WTC11 (cell line): Measurements from ENCODE around the gene MYO16. TPM values are rescaled to one million over a fixed set of nuclear protein-coding genes. Genes with fewer than 3 reads are reported as not detected.

Experiments used
- ATAC-seq: fragments of 200-7000 bp; cut with Tn5 transposase; 2 replicates; pipeline ENCODE4 v1.10.0; 2021; ENCODE audit warnings: mild to moderate bottlenecking, moderate library complexity
- CTCF ChIA-PET: fragments of 300-600 bp; sonication (Branson Sonifier 250); formaldehyde crosslinking; loops from one replicate; lab custom pipeline; 2021; ENCODE audit warnings: antibody characterized with exemption; lab: Charles Lee
- POLR2A ChIA-PET: fragments of 350-600 bp; sonication (Branson Sonifier 250); formaldehyde crosslinking; loops from one replicate; lab custom pipeline; 2021; ENCODE audit warnings: antibody characterized with exemption; lab: Charles Lee
- DNase-seq: peaks from one replicate; pipeline ENCODE4 v3.0.0; 2021; ENCODE audit warnings: low spot score
- H3K27ac Mint-ChIP-seq: 2 replicates; pipeline ENCODE4 v1.8.0; 2021; ENCODE audit warnings: mixed read lengths
- H3K27me3 Mint-ChIP-seq: 2 replicates; pipeline ENCODE4 v1.8.0; 2021; ENCODE audit warnings: low read depth, mild to moderate bottlenecking, moderate library complexity, mixed read lengths
- H3K36me3 Mint-ChIP-seq: 2 replicates; pipeline ENCODE4 v1.8.0; 2021; ENCODE audit warnings: mixed read lengths
- H3K4me1 Mint-ChIP-seq: 2 replicates; pipeline ENCODE4 v1.8.0; 2022; ENCODE audit warnings: mixed read lengths
- H3K4me3 Mint-ChIP-seq: 2 replicates; pipeline ENCODE4 v1.8.0; 2021; ENCODE audit warnings: mild to moderate bottlenecking, moderate library complexity, mixed read lengths
- H3K9me3 Mint-ChIP-seq: 2 replicates; pipeline ENCODE4 v1.8.0; 2021; ENCODE audit warnings: mixed read lengths
- MYBL2 ChIP-seq: sonication (generic); formaldehyde crosslinking; IDR thresholded peaks from 2 replicates; pipeline ENCODE4 v1.8.1; 2023; ENCODE audit warnings: mild to moderate bottlenecking, moderate library complexity, missing genetic modification reagents
- NFYB ChIP-seq: sonication (generic); formaldehyde crosslinking; conservative IDR thresholded peaks from 2 replicates; pipeline ENCODE4 v1.8.0; 2022; ENCODE audit warnings: low read depth, missing genetic modification reagents
- NR2C2 ChIP-seq: sonication (generic); formaldehyde crosslinking; IDR thresholded peaks from 2 replicates; pipeline ENCODE4 v1.8.0; 2022; ENCODE audit warnings: mild to moderate bottlenecking, missing genetic modification reagents
- NR3C1 ChIP-seq: sonication (generic); formaldehyde crosslinking; conservative IDR thresholded peaks from 2 replicates; pipeline ENCODE4 v1.8.1; 2023; ENCODE audit warnings: low read depth, mild to moderate bottlenecking, missing genetic modification reagents
- RORB ChIP-seq: fragments of 250-450 bp; sonication (Bioruptor Pico); IDR thresholded peaks from 2 replicates; pipeline ENCODE4 v1.9.0; 2021; ENCODE audit warnings: mild to moderate bottlenecking
- ZNF219 ChIP-seq: sonication (generic); formaldehyde crosslinking; IDR thresholded peaks from 2 replicates; pipeline ENCODE4 v1.8.0; 2023; ENCODE audit warnings: missing genetic modification reagents, mild to moderate bottlenecking, borderline replicate concordance
- total RNA-seq: library from RNA; stranded (reverse); gene quantifications from 3 replicates; pipeline ENCODE4 v1.2.3, GENCODE V29; 2021
- TF ChIP-seq, protein P1 (sequence below): fragments of 200-600 bp; IDR thresholded peaks from 2 replicates; pipeline ENCODE4 v1.8.0; 2022; ENCODE audit warnings: antibody characterized with exemption
- TF ChIP-seq, protein P2 (sequence below): sonication (generic); formaldehyde crosslinking; IDR thresholded peaks from 2 replicates; pipeline ENCODE4 v1.8.1; 2022; ENCODE audit warnings: low read depth, missing genetic modification reagents, borderline replicate concordance
- TF ChIP-seq, protein P3 (sequence below): sonication (generic); formaldehyde crosslinking; IDR thresholded peaks from 2 replicates; pipeline ENCODE4 v1.8.0; 2023; ENCODE audit warnings: mild to moderate bottlenecking, missing genetic modification reagents
- TF ChIP-seq, protein P4 (sequence below): sonication (generic); formaldehyde crosslinking; IDR thresholded peaks from 2 replicates; pipeline ENCODE4 v1.8.0; 2023; ENCODE audit warnings: missing genetic modification reagents, mild to moderate bottlenecking, borderline replicate concordance
- TF ChIP-seq, protein P5 (sequence below): sonication (generic); formaldehyde crosslinking; IDR thresholded peaks from 2 replicates; pipeline ENCODE4 v1.8.0; 2022; ENCODE audit warnings: mild to moderate bottlenecking, missing genetic modification reagents
- TF ChIP-seq, protein P6 (sequence below): sonication (generic); formaldehyde crosslinking; IDR thresholded peaks from 2 replicates; pipeline ENCODE4 v1.8.1; 2022; ENCODE audit warnings: missing genetic modification reagents, borderline replicate concordance
- TF ChIP-seq, protein P7 (sequence below): sonication (generic); formaldehyde crosslinking; IDR thresholded peaks from 2 replicates; pipeline ENCODE4 v1.8.1; 2022; ENCODE audit warnings: mild to moderate bottlenecking, moderate library complexity, missing genetic modification reagents
- TF ChIP-seq, protein P8 (sequence below): sonication (generic); formaldehyde crosslinking; IDR thresholded peaks from 2 replicates; pipeline ENCODE4 v1.8.1; 2023; ENCODE audit warnings: mild to moderate bottlenecking, missing genetic modification reagents, borderline replicate concordance

Gene MYO16
- total RNA-seq, 1 experiment from 2014 or later: 0.09 TPM

DNA sequence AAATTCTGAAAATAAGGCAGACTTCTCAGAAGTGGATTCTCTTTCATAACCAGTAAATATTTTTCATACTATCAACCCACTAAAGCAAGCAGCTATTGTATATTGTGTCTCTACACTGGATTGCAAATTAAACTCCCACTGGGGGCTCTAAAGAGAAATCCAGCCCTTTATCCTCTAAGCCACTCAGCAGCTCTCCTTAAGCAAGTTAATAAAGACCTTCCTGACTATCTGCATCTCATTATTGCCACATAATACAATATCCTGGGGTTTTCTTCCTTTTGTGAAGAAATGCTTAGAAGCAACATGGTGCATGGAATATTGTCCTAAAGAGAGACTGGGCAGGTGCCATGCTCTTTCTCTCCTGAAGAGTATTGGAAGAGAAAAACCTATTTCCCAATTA lies 521.3 kb downstream of the MYO16 start:
- peaks cover 28% of the 10 kb centered on the region for H3K4me1 Mint-ChIP-seq
- ChIA-PET CTCF (no interaction called here), POLR2A (no interaction called here)
- H3K36me3 Mint-ChIP-seq: no peaks in the 10 kb centered on the region
- ATAC-seq (no peak), DNase-seq (no peak)
- no peaks in the 10 kb centered on the region for H3K9me3 Mint-ChIP-seq
- no peaks in the 10 kb centered on the region for H3K27me3 Mint-ChIP-seq
- TF ChIP-seq NFYB (CRISPR knock-in tag) (no peak), ZNF219 (CRISPR knock-in tag) (no peak), MYBL2 (CRISPR knock-in tag) (no peak)
- TF ChIP-seq, protein P1, sequence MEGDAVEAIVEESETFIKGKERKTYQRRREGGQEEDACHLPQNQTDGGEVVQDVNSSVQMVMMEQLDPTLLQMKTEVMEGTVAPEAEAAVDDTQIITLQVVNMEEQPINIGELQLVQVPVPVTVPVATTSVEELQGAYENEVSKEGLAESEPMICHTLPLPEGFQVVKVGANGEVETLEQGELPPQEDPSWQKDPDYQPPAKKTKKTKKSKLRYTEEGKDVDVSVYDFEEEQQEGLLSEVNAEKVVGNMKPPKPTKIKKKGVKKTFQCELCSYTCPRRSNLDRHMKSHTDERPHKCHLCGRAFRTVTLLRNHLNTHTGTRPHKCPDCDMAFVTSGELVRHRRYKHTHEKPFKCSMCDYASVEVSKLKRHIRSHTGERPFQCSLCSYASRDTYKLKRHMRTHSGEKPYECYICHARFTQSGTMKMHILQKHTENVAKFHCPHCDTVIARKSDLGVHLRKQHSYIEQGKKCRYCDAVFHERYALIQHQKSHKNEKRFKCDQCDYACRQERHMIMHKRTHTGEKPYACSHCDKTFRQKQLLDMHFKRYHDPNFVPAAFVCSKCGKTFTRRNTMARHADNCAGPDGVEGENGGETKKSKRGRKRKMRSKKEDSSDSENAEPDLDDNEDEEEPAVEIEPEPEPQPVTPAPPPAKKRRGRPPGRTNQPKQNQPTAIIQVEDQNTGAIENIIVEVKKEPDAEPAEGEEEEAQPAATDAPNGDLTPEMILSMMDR: no peak
- TF ChIP-seq, protein P2, sequence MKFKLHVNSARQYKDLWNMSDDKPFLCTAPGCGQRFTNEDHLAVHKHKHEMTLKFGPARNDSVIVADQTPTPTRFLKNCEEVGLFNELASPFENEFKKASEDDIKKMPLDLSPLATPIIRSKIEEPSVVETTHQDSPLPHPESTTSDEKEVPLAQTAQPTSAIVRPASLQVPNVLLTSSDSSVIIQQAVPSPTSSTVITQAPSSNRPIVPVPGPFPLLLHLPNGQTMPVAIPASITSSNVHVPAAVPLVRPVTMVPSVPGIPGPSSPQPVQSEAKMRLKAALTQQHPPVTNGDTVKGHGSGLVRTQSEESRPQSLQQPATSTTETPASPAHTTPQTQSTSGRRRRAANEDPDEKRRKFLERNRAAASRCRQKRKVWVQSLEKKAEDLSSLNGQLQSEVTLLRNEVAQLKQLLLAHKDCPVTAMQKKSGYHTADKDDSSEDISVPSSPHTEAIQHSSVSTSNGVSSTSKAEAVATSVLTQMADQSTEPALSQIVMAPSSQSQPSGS (CRISPR knock-in tag): no peak
- TF ChIP-seq, protein P3, sequence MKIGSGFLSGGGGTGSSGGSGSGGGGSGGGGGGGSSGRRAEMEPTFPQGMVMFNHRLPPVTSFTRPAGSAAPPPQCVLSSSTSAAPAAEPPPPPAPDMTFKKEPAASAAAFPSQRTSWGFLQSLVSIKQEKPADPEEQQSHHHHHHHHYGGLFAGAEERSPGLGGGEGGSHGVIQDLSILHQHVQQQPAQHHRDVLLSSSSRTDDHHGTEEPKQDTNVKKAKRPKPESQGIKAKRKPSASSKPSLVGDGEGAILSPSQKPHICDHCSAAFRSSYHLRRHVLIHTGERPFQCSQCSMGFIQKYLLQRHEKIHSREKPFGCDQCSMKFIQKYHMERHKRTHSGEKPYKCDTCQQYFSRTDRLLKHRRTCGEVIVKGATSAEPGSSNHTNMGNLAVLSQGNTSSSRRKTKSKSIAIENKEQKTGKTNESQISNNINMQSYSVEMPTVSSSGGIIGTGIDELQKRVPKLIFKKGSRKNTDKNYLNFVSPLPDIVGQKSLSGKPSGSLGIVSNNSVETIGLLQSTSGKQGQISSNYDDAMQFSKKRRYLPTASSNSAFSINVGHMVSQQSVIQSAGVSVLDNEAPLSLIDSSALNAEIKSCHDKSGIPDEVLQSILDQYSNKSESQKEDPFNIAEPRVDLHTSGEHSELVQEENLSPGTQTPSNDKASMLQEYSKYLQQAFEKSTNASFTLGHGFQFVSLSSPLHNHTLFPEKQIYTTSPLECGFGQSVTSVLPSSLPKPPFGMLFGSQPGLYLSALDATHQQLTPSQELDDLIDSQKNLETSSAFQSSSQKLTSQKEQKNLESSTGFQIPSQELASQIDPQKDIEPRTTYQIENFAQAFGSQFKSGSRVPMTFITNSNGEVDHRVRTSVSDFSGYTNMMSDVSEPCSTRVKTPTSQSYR (CRISPR knock-in tag): no peak
- TF ChIP-seq, protein P4, sequence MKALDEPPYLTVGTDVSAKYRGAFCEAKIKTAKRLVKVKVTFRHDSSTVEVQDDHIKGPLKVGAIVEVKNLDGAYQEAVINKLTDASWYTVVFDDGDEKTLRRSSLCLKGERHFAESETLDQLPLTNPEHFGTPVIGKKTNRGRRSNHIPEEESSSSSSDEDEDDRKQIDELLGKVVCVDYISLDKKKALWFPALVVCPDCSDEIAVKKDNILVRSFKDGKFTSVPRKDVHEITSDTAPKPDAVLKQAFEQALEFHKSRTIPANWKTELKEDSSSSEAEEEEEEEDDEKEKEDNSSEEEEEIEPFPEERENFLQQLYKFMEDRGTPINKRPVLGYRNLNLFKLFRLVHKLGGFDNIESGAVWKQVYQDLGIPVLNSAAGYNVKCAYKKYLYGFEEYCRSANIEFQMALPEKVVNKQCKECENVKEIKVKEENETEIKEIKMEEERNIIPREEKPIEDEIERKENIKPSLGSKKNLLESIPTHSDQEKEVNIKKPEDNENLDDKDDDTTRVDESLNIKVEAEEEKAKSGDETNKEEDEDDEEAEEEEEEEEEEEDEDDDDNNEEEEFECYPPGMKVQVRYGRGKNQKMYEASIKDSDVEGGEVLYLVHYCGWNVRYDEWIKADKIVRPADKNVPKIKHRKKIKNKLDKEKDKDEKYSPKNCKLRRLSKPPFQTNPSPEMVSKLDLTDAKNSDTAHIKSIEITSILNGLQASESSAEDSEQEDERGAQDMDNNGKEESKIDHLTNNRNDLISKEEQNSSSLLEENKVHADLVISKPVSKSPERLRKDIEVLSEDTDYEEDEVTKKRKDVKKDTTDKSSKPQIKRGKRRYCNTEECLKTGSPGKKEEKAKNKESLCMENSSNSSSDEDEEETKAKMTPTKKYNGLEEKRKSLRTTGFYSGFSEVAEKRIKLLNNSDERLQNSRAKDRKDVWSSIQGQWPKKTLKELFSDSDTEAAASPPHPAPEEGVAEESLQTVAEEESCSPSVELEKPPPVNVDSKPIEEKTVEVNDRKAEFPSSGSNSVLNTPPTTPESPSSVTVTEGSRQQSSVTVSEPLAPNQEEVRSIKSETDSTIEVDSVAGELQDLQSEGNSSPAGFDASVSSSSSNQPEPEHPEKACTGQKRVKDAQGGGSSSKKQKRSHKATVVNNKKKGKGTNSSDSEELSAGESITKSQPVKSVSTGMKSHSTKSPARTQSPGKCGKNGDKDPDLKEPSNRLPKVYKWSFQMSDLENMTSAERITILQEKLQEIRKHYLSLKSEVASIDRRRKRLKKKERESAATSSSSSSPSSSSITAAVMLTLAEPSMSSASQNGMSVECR (CRISPR knock-in tag): no peak
- TF ChIP-seq, protein P5, sequence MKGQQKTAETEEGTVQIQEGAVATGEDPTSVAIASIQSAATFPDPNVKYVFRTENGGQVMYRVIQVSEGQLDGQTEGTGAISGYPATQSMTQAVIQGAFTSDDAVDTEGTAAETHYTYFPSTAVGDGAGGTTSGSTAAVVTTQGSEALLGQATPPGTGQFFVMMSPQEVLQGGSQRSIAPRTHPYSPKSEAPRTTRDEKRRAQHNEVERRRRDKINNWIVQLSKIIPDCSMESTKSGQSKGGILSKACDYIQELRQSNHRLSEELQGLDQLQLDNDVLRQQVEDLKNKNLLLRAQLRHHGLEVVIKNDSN: no peak
- TF ChIP-seq, protein P6, sequence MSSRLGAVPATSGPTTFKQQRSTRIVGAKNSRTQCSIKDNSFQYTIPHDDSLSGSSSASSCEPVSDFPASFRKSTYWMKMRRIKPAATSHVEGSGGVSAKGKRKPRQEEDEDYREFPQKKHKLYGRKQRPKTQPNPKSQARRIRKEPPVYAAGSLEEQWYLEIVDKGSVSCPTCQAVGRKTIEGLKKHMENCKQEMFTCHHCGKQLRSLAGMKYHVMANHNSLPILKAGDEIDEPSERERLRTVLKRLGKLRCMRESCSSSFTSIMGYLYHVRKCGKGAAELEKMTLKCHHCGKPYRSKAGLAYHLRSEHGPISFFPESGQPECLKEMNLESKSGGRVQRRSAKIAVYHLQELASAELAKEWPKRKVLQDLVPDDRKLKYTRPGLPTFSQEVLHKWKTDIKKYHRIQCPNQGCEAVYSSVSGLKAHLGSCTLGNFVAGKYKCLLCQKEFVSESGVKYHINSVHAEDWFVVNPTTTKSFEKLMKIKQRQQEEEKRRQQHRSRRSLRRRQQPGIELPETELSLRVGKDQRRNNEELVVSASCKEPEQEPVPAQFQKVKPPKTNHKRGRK (CRISPR knock-in tag): no peak
- TF ChIP-seq, protein P7, sequence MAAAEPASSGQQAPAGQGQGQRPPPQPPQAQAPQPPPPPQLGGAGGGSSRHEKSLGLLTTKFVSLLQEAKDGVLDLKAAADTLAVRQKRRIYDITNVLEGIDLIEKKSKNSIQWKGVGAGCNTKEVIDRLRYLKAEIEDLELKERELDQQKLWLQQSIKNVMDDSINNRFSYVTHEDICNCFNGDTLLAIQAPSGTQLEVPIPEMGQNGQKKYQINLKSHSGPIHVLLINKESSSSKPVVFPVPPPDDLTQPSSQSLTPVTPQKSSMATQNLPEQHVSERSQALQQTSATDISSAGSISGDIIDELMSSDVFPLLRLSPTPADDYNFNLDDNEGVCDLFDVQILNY: no peak
- no peak overlapping the region for H3K27ac Mint-ChIP-seq
- no peak overlapping the region for H3K4me3 Mint-ChIP-seq

DNA sequence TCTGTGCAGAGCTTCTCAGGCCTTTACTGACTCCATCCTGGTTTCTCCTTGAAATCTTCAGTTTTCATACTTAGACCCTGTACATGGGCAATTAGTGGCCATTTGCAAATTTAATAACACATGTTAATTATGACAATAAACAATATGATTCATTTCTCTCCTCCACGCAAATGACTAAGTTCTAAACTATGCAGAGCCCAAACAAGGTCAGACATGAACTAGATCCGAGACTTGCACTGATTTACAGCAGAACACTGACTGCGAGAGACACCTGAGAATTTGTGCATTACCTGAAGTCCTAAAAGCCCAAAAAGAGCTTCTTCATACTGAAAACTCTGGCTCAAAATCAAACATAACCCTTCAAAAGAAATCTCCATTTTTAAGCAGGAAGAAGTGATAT lies 521.8 kb downstream of the MYO16 start:
- ATAC-seq (no peak), DNase-seq (no peak)
- POLR2A ChIA-PET: no interaction called here
- Mint-ChIP-seq H3K4me3 (no peak overlapping the region), H3K27ac (no peak overlapping the region), H3K36me3 (no peaks in the 10 kb centered on the region), H3K27me3 (no peaks in the 10 kb centered on the region), H3K4me1 (peaks cover 30% of the 10 kb centered on the region), H3K9me3 (no peaks in the 10 kb centered on the region)
- CTCF ChIA-PET: no interaction called here
- TF ChIP-seq NR2C2 (no peak), RORB (CRISPR knock-in tag) (no peak), NR3C1 (CRISPR knock-in tag) (no peak), ZNF219 (CRISPR knock-in tag) (no peak)
- TF ChIP-seq, protein P6 (CRISPR knock-in tag): no peak
- TF ChIP-seq, protein P8, sequence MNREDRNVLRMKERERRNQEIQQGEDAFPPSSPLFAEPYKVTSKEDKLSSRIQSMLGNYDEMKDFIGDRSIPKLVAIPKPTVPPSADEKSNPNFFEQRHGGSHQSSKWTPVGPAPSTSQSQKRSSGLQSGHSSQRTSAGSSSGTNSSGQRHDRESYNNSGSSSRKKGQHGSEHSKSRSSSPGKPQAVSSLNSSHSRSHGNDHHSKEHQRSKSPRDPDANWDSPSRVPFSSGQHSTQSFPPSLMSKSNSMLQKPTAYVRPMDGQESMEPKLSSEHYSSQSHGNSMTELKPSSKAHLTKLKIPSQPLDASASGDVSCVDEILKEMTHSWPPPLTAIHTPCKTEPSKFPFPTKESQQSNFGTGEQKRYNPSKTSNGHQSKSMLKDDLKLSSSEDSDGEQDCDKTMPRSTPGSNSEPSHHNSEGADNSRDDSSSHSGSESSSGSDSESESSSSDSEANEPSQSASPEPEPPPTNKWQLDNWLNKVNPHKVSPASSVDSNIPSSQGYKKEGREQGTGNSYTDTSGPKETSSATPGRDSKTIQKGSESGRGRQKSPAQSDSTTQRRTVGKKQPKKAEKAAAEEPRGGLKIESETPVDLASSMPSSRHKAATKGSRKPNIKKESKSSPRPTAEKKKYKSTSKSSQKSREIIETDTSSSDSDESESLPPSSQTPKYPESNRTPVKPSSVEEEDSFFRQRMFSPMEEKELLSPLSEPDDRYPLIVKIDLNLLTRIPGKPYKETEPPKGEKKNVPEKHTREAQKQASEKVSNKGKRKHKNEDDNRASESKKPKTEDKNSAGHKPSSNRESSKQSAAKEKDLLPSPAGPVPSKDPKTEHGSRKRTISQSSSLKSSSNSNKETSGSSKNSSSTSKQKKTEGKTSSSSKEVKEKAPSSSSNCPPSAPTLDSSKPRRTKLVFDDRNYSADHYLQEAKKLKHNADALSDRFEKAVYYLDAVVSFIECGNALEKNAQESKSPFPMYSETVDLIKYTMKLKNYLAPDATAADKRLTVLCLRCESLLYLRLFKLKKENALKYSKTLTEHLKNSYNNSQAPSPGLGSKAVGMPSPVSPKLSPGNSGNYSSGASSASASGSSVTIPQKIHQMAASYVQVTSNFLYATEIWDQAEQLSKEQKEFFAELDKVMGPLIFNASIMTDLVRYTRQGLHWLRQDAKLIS: no peak
